ENCODE data around the gene ATF6B.
"Not testable (repeated sequence)": the region's sequence is repeated elsewhere in the genome, so short reads cannot be mapped to it uniquely, and the experiment has no call there.

ATF6B gene

GRCh38 chr6:32153564-32154513 lies 25.8 kb upstream of the ATF6B start, which contains the start of gene PPT2:
PPT2 (plus strand) TSS chr6:32154141; CDS start chr6:32154595, 454 bp downstream.
- peak; percentile 94 for DNase-seq

- peak; percentile 34 for DNase-seq
Measured at GRCh38 chr6:32152769-32153563, 24.9 kb upstream of the ATF6B start.

- no peak for DNase-seq
Measured at GRCh38 chr6:32151863-32152768, 24.1 kb upstream of the ATF6B start, which contains the start of gene PRRT1. PRRT1 (minus strand) TSS chr6:32151939; CDS start chr6:32151827, 112 bp downstream.

GRCh38 chr6:32151181-32151862 lies 23.3 kb upstream of the ATF6B start:
- DNase-seq, result no peak

GRCh38 chr6:32149932-32150870 lies 22.2 kb upstream of the ATF6B start:
- DNase-seq, result no peak

- DNase-seq, result no peak
Measured at GRCh38 chr6:32149092-32149755, 21.2 kb upstream of the ATF6B start.

- DNase-seq, result peak; percentile 34
Measured at GRCh38 chr6:32148289-32149091, 20.4 kb upstream of the ATF6B start.

GRCh38 chr6:32147401-32148132 lies 19.5 kb upstream of the ATF6B start:
- DNase-seq, result no peak

- DNase-seq, result no peak
Measured at GRCh38 chr6:32146687-32147086, 18.6 kb upstream of the ATF6B start.

GRCh38 chr6:32146287-32146686 lies 18.2 kb upstream of the ATF6B start:
- DNase-seq, result peak; percentile 21

GRCh38 chr6:32144238-32144637 lies 16.2 kb upstream of the ATF6B start:
- DNase-seq, result not testable (repeated sequence)

- peak; percentile 21 for DNase-seq
Measured at GRCh38 chr6:32140420-32141046, 12.5 kb upstream of the ATF6B start.

- DNase-seq, result no peak
Measured at GRCh38 chr6:32139590-32139989, 11.5 kb upstream of the ATF6B start.

GRCh38 chr6:32137454-32137853 lies 9.4 kb upstream of the ATF6B start:
- no peak for DNase-seq

GRCh38 chr6:32133786-32134185 lies 5.7 kb upstream of the ATF6B start:
- DNase-seq, result peak; percentile 73

GRCh38 chr6:32132110-32132509 lies 4.1 kb upstream of the ATF6B start:
- DNase-seq, result no peak

- DNase-seq, result no peak
Measured at GRCh38 chr6:32131439-32131948, 3.4 kb upstream of the ATF6B start.

Data from fibroblast of upper back skin (primary cell).